Type B pancreatic cell (in vitro differentiated cells): ENCODE results near the gene ODF2. TPM values are rescaled to one million over a fixed set of nuclear protein-coding genes. Genes with fewer than 3 reads are reported as not detected.

ENCODE experiments used
- DNase-seq: peaks from one replicate; pipeline ENCODE4 v3.0.0; 2021; ENCODE audit warnings: mixed read lengths; ENCODE audit not compliant: unreplicated experiment; ENCODE audit errors: extremely low spot score
- H3K27ac Mint-ChIP-seq: 2 replicates; pipeline ENCODE4 v1.8.0; 2021; ENCODE audit warnings: mild to moderate bottlenecking, mixed read lengths
- H3K27me3 Mint-ChIP-seq: 2 replicates; pipeline ENCODE4 v1.8.0; 2021; ENCODE audit warnings: mixed read lengths
- H3K36me3 Mint-ChIP-seq: 2 replicates; pipeline ENCODE4 v1.8.0; 2021; ENCODE audit warnings: mixed read lengths
- H3K4me1 Mint-ChIP-seq: one replicate; pipeline ENCODE4 v1.8.0; 2021; ENCODE audit warnings: mixed read lengths; ENCODE audit not compliant: unreplicated experiment
- H3K4me3 Mint-ChIP-seq: 2 replicates; pipeline ENCODE4 v1.8.0; 2021; ENCODE audit warnings: mild to moderate bottlenecking, mixed read lengths
- H3K9me3 Mint-ChIP-seq: 2 replicates; pipeline ENCODE4 v1.8.0; 2021; ENCODE audit warnings: mixed read lengths
- total RNA-seq: library from RNA; stranded (reverse); gene quantifications from 2 replicates; pipeline ENCODE4 v1.2.1, GENCODE V29; 2021; ENCODE audit warnings: low replicate concordance
- TF ChIP-seq, protein P1 (sequence below): fragments of 200-600 bp; sonication (generic); conservative IDR thresholded peaks from 2 replicates; pipeline ENCODE4 v1.5.0; 2021; ENCODE audit warnings: antibody characterized with exemption, mild to moderate bottlenecking

ODF2 gene
- total RNA-seq, 1 donor from 2014 or later: 59.1 TPM

DNA sequence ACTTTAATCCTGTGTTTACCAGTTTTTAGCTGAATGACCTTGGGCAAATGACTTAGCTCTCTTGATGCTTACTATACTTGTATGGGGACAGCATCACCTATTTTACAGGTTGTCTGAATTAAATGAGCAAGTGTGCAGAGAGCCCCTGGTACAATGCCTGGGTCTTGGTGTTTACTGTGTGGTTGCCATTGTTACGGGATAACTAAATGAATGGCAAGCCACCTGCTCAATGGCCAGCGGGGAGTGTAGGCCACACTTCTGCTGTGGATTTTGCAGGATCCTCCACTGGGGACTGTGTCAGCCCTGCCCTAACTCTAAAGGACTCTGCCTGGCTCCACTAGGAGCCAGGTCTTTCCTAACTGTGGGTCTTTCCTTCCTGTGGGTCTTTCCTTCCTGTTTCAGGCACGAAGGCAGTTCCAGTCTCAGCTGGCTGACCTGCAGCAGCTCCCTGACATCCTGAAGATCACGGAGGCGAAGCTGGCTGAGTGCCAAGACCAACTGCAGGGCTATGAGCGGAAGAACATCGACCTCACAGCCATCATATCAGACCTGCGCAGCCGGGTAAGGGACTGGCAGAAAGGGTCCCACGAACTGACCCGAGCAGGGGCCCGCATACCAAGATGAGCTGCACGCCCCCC, 38.4 kb downstream of the ODF2 start:
- no peaks in the 10 kb centered on the region for H3K4me1 Mint-ChIP-seq
- H3K27me3 Mint-ChIP-seq: no peaks in the 10 kb centered on the region
- H3K27ac Mint-ChIP-seq: no peak overlapping the region
- no peak for DNase-seq
- H3K36me3 Mint-ChIP-seq: peaks cover 18% of the 10 kb centered on the region
- no peak overlapping the region for H3K4me3 Mint-ChIP-seq
- no peaks in the 10 kb centered on the region for H3K9me3 Mint-ChIP-seq
- TF ChIP-seq, protein P1, sequence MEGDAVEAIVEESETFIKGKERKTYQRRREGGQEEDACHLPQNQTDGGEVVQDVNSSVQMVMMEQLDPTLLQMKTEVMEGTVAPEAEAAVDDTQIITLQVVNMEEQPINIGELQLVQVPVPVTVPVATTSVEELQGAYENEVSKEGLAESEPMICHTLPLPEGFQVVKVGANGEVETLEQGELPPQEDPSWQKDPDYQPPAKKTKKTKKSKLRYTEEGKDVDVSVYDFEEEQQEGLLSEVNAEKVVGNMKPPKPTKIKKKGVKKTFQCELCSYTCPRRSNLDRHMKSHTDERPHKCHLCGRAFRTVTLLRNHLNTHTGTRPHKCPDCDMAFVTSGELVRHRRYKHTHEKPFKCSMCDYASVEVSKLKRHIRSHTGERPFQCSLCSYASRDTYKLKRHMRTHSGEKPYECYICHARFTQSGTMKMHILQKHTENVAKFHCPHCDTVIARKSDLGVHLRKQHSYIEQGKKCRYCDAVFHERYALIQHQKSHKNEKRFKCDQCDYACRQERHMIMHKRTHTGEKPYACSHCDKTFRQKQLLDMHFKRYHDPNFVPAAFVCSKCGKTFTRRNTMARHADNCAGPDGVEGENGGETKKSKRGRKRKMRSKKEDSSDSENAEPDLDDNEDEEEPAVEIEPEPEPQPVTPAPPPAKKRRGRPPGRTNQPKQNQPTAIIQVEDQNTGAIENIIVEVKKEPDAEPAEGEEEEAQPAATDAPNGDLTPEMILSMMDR: no peak

DNA sequence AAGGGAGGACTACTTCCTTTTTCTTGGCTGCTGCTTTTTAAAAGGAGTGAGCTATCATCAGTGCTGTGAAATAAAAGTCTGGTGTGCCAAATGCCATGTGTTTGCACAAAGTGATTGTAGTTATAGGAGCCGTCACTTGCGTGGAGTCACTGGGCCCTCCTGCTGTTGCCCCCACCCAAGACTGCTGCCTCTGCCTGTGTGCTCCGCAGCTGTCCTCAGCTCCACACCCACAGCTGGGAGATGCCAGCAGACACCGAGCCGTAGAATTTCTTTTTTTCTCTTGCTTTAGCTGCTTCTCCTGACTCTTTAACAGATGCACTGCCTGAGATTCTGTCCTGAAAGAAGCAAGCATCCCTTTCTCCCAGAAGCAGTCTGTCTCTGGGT, 38.9 kb downstream of the ODF2 start:
- no peaks in the 10 kb centered on the region for H3K4me1 Mint-ChIP-seq
- H3K9me3 Mint-ChIP-seq: no peaks in the 10 kb centered on the region
- no peak overlapping the region for H3K4me3 Mint-ChIP-seq
- no peaks in the 10 kb centered on the region for H3K27me3 Mint-ChIP-seq
- H3K27ac Mint-ChIP-seq: no peak overlapping the region
- peaks cover 13% of the 10 kb centered on the region for H3K36me3 Mint-ChIP-seq
- TF ChIP-seq, protein P1: no peak
- no peak for DNase-seq

DNA sequence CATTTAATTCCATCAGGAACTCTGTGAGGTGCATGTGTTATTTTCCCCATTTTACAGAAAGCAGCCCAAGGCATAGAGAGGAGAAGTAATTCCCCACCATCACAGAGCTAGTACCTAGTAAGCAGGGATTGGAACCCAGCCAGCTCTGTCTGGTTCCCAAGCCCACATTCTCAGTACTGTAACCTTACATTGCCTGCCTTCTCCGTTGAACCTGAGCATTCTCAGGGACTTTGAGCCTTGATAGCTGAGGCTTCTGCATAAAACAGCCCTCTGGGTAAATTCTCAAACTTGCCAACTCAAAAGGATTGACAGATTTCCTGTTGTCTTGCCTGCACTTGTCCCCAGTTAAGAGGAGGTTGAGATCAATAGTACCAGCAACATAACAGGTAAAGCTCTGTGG, 39.5 kb downstream of the ODF2 start:
- Mint-ChIP-seq H3K4me1 (no peaks in the 10 kb centered on the region), H3K27me3 (no peaks in the 10 kb centered on the region), H3K36me3 (peaks cover 10% of the 10 kb centered on the region), H3K4me3 (no peak overlapping the region), H3K9me3 (no peaks in the 10 kb centered on the region), H3K27ac (no peak overlapping the region)
- DNase-seq: no peak
- TF ChIP-seq, protein P1: no peak

DNA sequence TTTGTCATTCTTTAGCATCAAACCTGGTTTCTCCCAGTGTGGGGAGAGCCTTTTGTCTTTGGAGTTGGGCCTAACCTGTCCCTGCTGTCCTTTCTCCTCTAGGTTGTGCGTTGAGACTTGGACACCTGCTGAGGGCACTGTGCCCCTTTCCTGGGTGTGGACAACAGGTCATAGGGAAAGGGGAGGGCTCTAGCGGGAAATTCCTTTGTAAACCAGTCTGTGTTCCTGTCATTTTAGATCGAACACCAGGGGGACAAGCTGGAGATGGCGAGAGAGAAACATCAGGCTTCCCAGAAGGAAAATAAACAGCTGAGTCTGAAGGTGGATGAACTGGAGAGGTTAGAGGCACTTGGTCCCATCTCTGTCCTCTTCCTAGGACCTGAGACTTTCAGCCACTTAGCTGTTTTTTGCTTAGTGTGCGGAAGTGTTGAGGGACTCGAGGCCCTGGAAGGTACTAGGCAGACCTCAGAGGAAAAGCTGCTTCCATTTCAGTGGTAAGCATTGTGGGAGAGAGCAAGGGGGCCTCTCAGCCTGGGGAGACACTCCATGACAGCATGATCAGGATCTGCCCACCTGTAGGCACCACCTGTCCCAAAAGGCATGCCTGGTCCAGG, 40.1 kb downstream of the ODF2 start:
- Mint-ChIP-seq H3K27ac (no peak overlapping the region), H3K27me3 (no peaks in the 10 kb centered on the region), H3K9me3 (no peaks in the 10 kb centered on the region), H3K4me1 (no peaks in the 10 kb centered on the region), H3K4me3 (no peak overlapping the region), H3K36me3 (peaks cover 5% of the 10 kb centered on the region)
- TF ChIP-seq, protein P1: no peak
- no peak for DNase-seq

DNA sequence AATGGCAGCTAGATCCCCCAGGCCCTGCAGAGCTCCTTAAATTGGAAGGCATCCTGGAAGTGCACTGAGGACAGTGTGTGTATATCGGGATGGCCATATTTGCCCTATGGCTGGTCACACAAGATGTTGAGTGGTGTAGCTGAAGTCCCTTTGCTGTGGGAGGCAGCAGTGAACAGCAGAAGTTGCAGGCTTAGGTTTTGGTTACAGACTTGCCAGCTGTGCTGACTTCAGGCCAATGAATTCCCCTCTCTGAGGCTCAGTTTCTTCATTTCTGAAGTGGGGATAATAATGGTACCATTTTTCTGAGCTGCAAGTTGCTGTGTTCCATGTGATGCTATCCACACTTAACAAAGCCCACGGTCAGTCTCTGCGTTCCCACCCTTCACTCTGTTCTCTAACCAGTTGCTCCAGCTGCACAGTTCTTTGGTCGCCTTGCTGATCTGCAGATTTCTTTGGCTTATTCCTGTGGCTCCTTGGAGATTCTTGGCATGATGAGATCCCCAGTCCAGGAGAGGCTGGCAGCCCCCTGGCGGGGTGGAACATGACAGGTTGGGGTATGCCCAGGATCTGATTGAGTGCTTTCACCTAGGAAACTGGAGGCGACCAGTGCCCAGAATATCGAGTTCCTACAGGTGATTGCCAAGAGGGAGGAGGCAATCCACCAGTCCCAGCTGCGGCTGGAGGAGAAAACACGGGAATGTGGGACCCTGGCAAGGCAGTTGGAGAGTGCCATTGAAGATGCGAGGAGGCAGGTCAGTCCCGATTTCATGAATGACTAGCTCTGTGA, 42.2 kb downstream of the ODF2 start:
- DNase-seq: no peak
- TF ChIP-seq, protein P1: no peak
- Mint-ChIP-seq H3K27me3 (no peaks in the 10 kb centered on the region), H3K36me3 (peaks cover 5% of the 10 kb centered on the region), H3K27ac (no peak overlapping the region), H3K9me3 (no peaks in the 10 kb centered on the region), H3K4me1 (no peaks in the 10 kb centered on the region), H3K4me3 (no peak overlapping the region)
